Measurements from ENCODE around the gene PSMA2. TPM values are rescaled to one million over a fixed set of nuclear protein-coding genes. Genes with fewer than 3 reads are reported as not detected.

Gene PSMA2
- total and polyA plus RNA-seq, 8 donors: 23.1 to 59.7 (median 33.9) TPM

DNA sequence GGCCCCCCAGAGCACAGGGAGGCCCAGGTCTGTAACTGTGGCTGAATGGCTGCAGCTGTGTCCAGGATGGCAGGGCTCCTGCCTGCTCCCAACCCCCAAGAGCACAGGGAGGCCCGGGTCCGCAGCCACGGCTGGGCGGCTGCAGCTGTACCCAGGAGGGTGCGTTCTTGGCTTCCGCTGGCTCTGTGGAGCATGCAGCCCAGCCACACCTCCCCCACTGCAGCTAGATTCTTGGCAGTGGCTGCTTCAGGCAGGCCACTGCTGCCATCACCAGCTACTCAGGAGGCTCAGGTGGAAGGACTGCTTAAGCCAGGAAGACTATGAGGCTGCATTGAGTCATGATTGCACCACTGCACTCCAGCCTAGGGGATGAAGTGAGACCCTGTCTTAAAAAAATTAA is 48.0 kb downstream of the PSMA2 start:
- intact Hi-C loops (cut with DNase I): no loop called here
- Histone ChIP-seq H3K27me3 (no peaks in the 10 kb centered on the region), H3K36me3 (no peaks in the 10 kb centered on the region), H3K27ac (no peak overlapping the region), H3K4me3 (no peak overlapping the region), H3K9me3 (no peaks in the 10 kb centered on the region), H3K4me1 (peaks cover 5 to 7% (median 7%) of the 10 kb centered on the region in 3 donors)
- DNase-seq (no peak), FAIRE-seq (no peak), ATAC-seq (no peak)
- 89 to 93% methylated on average over 6 of the region's 6 CpGs for WGBS, 2 donors
- TF ChIP-seq, protein P1, sequence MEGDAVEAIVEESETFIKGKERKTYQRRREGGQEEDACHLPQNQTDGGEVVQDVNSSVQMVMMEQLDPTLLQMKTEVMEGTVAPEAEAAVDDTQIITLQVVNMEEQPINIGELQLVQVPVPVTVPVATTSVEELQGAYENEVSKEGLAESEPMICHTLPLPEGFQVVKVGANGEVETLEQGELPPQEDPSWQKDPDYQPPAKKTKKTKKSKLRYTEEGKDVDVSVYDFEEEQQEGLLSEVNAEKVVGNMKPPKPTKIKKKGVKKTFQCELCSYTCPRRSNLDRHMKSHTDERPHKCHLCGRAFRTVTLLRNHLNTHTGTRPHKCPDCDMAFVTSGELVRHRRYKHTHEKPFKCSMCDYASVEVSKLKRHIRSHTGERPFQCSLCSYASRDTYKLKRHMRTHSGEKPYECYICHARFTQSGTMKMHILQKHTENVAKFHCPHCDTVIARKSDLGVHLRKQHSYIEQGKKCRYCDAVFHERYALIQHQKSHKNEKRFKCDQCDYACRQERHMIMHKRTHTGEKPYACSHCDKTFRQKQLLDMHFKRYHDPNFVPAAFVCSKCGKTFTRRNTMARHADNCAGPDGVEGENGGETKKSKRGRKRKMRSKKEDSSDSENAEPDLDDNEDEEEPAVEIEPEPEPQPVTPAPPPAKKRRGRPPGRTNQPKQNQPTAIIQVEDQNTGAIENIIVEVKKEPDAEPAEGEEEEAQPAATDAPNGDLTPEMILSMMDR (IDR thresholded peaks at IDR 0.05): no peak

DNA sequence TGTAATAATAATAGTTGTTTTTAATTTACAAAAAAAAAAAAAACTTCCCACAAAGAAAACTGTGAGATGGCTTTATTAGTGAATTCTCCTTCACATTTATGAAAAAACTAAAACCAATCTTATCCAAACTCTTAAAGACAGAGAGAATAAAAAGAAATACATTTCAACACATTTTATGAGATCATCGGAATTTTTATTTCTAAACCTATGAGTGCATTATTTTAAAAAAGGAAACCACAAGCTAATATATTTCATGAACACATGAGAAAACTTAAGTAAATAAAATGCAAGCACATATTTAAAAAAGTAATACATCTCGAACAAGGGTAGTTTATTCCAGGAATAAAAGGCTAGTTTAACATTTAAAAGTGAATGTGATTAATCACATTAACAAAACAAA is 51.6 kb downstream of the PSMA2 start:
- intact Hi-C loops (cut with DNase I): no loop called here
- TF ChIP-seq, protein P1 (IDR thresholded peaks at IDR 0.05): no peak
- H3K4me1 ChIP-seq: no peaks in the 10 kb centered on the region
- WGBS, 2 donors: 83 to 84% methylated on average over 2 of the region's 2 CpGs
- no peaks in the 10 kb centered on the region for H3K36me3 ChIP-seq
- no peaks in the 10 kb centered on the region for H3K9me3 ChIP-seq
- H3K27ac ChIP-seq: no peak overlapping the region
- H3K27me3 ChIP-seq: no peaks in the 10 kb centered on the region
- no peak overlapping the region for H3K4me3 ChIP-seq
- DNase-seq: no peak
- ATAC-seq: no peak
- FAIRE-seq: peak; percentile 64

DNA sequence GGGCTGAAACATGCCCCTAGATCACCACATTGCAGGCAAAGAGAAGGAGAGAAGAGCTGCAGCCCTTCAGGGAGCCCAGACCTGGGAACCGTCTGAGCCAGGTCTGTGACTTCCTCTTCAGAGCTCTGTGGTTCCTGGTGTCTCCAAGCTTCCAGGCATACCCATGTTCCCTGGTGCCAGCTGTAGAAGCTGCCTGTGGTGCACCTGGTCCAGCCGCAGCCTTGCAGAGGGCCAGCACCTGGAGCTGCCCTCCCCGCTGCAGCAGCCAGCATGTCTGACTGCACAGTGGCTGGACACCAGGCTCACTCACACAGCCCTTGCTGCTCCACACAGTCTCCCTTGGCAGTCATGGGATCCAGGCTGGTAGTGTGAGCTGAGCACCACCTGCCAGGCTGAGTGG is 53.7 kb downstream of the PSMA2 start:
- intact Hi-C loops (cut with DNase I): no loop called here
- Histone ChIP-seq H3K9me3 (no peaks in the 10 kb centered on the region), H3K27me3 (no peaks in the 10 kb centered on the region), H3K36me3 (no peaks in the 10 kb centered on the region), H3K4me1 (no peaks in the 10 kb centered on the region), H3K4me3 (no peak overlapping the region), H3K27ac (no peak overlapping the region)
- DNase-seq (no peak), FAIRE-seq (no peak), ATAC-seq (no peak)
- TF ChIP-seq, protein P1 (IDR thresholded peaks at IDR 0.05): no peak
- 88 to 90% methylated on average over 3 of the region's 3 CpGs for WGBS, 2 donors

DNA sequence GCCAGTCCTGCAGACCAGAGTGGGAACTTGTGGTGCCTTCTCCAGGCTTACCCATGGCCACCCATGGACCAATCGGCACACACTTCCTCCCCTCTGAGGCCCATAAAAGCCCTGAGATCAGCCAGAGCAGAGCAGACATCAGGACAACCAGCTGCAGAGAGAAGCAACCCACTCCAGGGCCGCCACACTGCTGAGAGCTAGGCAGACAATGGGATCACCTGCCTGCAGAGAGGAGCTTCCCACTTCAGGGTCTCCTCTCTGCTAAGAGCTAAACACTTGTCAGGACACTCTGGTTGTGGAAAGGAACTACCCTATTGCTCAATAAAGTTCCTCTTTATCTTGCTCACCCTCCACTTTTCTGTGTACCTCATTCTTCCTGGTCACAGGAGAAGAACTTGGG is 54.1 kb downstream of the PSMA2 start:
- Histone ChIP-seq H3K9me3 (no peaks in the 10 kb centered on the region), H3K27me3 (no peaks in the 10 kb centered on the region), H3K27ac (no peak overlapping the region), H3K36me3 (no peaks in the 10 kb centered on the region), H3K4me1 (no peaks in the 10 kb centered on the region), H3K4me3 (no peak overlapping the region)
- WGBS, 2 donors: 66 to 87% methylated on average over 2 of the region's 2 CpGs
- peak in 1 of 4 donors; percentile 26 for ATAC-seq
- TF ChIP-seq, protein P1 (IDR thresholded peaks at IDR 0.05): no peak
- FAIRE-seq: no peak
- intact Hi-C loops (cut with DNase I): no loop called here
- DNase-seq: no peak

DNA sequence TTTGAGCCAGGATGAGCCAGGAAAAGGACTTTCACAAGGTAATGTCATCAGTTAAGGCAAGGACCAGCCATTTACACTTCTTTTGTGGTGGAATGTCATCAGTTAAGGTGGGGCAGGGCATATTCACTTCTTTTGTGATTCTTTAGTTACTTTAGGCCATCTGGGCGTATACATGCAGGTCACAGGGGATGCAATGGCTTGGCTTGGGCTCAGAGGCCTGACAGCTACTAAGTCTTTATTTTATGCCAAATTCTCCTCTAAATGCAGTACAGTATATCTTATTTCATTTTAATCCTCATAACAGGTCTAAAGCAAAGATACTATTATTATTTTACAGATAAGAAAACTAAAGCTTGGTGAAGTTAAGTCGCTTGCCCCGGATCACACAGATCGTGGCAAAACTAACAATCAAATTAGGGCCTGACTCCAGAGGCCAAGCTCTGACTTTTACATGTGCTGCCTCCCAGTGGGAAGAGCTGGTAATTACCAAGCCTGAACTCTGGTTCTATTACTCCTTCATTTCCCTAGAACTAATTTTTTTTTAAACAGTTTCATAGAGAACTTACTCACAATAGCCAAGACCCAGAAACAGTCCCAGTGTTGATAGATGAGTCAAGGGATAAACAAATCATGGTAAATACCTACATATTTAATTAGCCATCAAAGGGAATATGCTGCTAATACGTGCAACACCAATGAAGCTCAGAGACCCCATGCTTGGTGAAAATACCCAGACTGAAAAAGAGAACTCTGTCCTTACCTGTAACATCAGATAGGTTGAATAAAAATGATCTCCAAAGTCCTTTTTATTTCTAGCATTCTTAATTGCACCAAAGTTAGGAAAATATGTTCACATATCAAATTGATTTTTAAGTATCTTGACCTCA is 55.5 kb downstream of the PSMA2 start:
- peak; percentile 81 for FAIRE-seq
- Histone ChIP-seq H3K9me3 (no peaks in the 10 kb centered on the region), H3K36me3 (no peaks in the 10 kb centered on the region), H3K4me3 (no peak overlapping the region), H3K4me1 (no peaks in the 10 kb centered on the region), H3K27me3 (no peaks in the 10 kb centered on the region), H3K27ac (no peak overlapping the region)
- intact Hi-C loops (cut with DNase I): no loop called here
- TF ChIP-seq, protein P1 (IDR thresholded peaks at IDR 0.05): peak; percentile 56 to 82 (median 74)
- peak in 4 of 6 donors; percentile 35 to 72 (median 46) for DNase-seq
- 31 to 32% methylated on average over 5 of the region's 5 CpGs for WGBS, 2 donors
- ATAC-seq: peak; percentile 63 to 97 (median 90)
